Measurements from ENCODE around the gene PRKCD.

DNA sequence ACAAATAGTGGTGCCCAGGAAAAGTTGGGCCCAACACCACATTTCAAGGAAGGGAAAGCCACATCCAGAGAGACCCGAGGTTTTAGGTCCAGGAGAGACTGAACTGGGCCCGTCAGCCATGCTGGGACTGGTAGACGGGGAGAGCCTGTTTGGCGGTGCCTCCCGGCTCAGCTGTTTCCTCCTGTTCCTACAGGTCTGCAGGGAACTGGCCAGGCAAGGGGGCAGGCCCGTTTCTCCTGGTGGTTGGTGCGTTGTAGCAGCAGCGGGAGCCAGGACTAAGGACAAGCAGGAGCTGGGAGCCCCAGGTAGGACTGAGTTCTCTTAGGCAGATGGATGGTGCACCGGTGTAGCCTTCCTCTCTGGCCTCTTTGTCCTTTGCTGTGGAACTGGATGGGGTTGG is 3.9 kb downstream of the PRKCD start:
- no peak for TF ChIP-seq POLR2A (IDR thresholded peaks at IDR 0.05)
- TF ChIP-seq, protein P1, sequence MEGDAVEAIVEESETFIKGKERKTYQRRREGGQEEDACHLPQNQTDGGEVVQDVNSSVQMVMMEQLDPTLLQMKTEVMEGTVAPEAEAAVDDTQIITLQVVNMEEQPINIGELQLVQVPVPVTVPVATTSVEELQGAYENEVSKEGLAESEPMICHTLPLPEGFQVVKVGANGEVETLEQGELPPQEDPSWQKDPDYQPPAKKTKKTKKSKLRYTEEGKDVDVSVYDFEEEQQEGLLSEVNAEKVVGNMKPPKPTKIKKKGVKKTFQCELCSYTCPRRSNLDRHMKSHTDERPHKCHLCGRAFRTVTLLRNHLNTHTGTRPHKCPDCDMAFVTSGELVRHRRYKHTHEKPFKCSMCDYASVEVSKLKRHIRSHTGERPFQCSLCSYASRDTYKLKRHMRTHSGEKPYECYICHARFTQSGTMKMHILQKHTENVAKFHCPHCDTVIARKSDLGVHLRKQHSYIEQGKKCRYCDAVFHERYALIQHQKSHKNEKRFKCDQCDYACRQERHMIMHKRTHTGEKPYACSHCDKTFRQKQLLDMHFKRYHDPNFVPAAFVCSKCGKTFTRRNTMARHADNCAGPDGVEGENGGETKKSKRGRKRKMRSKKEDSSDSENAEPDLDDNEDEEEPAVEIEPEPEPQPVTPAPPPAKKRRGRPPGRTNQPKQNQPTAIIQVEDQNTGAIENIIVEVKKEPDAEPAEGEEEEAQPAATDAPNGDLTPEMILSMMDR (IDR thresholded peaks at IDR 0.05), result no peak
